ENCODE data around the gene ANKRD44.

Gene ANKRD44

GRCh38 chr2:197229509-197230443, 80.8 kb downstream of the ANKRD44 start:
- no peak for TF ChIP-seq CTCF (IDR thresholded peaks at IDR 0.05)
- no peak for TF ChIP-seq ZFX (IDR thresholded peaks at IDR 0.05; ENCODE audit: borderline replicate concordance)

GRCh38 chr2:197223451-197223850, 87.1 kb downstream of the ANKRD44 start:
- TF ChIP-seq CTCF (IDR thresholded peaks at IDR 0.05): no peak
- no peak for TF ChIP-seq ZFX (IDR thresholded peaks at IDR 0.05; ENCODE audit: borderline replicate concordance)
- no peak overlapping the region for H3K27ac ChIP-seq

More at GRCh38 chr2:197229509-197230443, 80.8 kb downstream of the ANKRD44 start:
- H3K27ac ChIP-seq: no peak overlapping the region

GRCh38 chr2:197219636-197220035, 90.9 kb downstream of the ANKRD44 start:
- no peak overlapping the region for H3K27ac ChIP-seq
- TF ChIP-seq ZFX (IDR thresholded peaks at IDR 0.05; ENCODE audit: borderline replicate concordance) (no peak), CTCF (IDR thresholded peaks at IDR 0.05) (no peak)

- no peak overlapping the region for H3K27ac ChIP-seq
Observed at GRCh38 chr2:197217541-197217940, 93.0 kb downstream of the ANKRD44 start.

GRCh38 chr2:197216361-197216979, 94.1 kb downstream of the ANKRD44 start:
- H3K27ac ChIP-seq: no peak overlapping the region

More at GRCh38 chr2:197217541-197217940, 93.0 kb downstream of the ANKRD44 start:
- no peak for TF ChIP-seq CTCF (IDR thresholded peaks at IDR 0.05)
- TF ChIP-seq ZFX (IDR thresholded peaks at IDR 0.05; ENCODE audit: borderline replicate concordance): no peak

GRCh38 chr2:197215748-197216360, 94.7 kb downstream of the ANKRD44 start:
- TF ChIP-seq CTCF (IDR thresholded peaks at IDR 0.05) (no peak), ZFX (IDR thresholded peaks at IDR 0.05; ENCODE audit: borderline replicate concordance) (no peak)
- no peak overlapping the region for H3K27ac ChIP-seq

More at GRCh38 chr2:197216361-197216979, 94.1 kb downstream of the ANKRD44 start:
- no peak for TF ChIP-seq CTCF (IDR thresholded peaks at IDR 0.05)
- TF ChIP-seq ZFX (IDR thresholded peaks at IDR 0.05; ENCODE audit: borderline replicate concordance): no peak

Measured in 22Rv1 (cell line).